LHCN-M2 (cell line): ENCODE measurements around the gene MFGE8. TPM values are rescaled to one million over a fixed set of nuclear protein-coding genes. Genes with fewer than 3 reads are reported as not detected.

Experiments used
- DNase-seq: peaks from one replicate; pipeline ENCODE4 v3.0.0-alpha.2; 2012; ENCODE audit warnings: low read depth
- total RNA-seq: library from RNA; depleted of rRNA; stranded (reverse); fragments of >200 nt; gene quantifications from 2 replicates; pipeline ENCODE4 v1.2.3, GENCODE V29; 2014

MFGE8 gene
- total RNA-seq, 1 experiment from 2014 or later = 231 TPM

- DNase-seq = no peak
Observed at GRCh38 chr15:88899251-88899650, 13.9 kb downstream of the MFGE8 start.

GRCh38 chr15:88898736-88899135 lies 14.4 kb downstream of the MFGE8 start:
- no peak for DNase-seq

- peak; percentile 78 for DNase-seq
Observed at GRCh38 chr15:88897456-88898194, 15.6 kb downstream of the MFGE8 start.

DNA sequence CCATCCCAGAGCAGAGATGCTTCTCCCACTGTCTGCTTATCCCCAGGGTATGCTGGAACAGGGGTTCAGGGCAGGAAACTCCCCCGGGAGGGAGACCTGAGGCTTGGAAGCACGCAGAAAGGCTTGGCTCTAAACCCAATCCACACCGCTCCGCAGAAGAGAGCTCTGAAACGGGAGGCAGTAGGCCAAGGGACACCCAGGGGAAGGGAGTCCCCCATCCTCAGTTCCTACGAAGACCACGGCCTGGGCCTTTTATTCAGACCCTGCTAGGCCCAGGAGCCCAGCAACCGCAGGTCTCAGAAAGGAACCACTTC lies 16.1 kb downstream of the MFGE8 start:
- DNase-seq = no peak

DNA sequence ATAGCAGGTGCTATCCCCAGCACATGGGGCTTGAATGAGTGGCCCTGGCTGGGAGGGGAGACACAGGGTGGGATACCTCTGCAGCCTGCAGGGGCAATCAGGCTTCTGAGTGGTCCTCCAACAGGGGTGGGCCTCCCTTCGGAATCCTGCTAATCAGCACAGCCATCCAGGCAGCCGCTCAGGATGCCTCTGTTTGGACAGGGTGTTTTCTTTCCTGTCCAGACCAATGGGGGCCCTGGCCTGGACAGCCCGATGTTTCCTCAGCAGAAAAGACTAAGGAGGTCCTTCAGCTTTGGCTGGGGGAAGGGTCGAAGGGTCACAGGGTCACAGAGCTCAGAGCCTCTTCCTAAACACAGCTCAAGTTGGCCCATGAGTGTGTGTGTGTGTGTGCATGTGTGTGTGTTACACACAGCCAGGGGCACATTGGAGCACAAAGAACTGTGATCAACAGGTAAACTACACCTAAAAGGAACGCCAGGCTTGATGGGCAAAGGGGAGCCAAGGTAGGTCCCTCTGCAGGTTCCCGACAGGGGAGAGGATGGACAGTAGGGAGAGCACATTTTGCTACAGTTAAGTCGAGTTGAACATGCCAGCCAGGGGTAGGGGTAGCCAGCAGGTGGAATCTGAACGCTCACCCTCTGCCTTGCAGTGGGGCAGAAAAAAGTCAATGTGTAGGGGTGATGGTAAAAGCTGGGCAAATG lies 16.7 kb downstream of the MFGE8 start:
- no peak for DNase-seq

GRCh38 chr15:88894819-88895767 lies 18.1 kb downstream of the MFGE8 start, which contains the start of gene HAPLN3:
HAPLN3 (minus strand) TSS chr15:88895544; CDS start chr15:88887298, 8,246 bp downstream.
- no peak for DNase-seq

DNA sequence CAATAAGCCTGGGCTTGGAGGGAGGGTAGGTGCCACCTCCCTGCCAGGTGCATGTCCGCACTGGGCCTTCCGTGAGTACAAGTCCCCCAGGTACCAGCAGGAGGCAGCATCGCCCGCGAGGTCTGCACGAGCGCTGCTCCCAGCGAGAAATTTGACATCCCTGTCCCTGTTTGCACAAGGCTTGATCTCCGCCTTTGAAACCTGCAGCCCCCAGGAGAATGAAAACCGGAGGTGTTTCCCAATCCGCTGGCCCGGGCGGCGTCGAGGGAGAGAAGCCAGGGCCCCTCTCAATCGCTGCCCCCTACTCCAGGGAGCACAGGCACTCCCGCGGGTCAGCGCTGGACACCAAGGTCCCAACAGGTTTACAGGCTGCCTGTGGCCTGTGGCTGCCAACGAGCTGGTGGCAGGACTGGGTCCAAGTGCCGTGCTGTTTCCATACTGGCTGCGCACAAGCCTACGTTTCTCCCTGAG lies 18.8 kb downstream of the MFGE8 start:
- DNase-seq = no peak

- no peak for DNase-seq
Observed at GRCh38 chr15:88891540-88892254, 21.5 kb downstream of the MFGE8 start.

- peak; percentile 37 for DNase-seq
Observed at GRCh38 chr15:88890495-88890894, 22.7 kb downstream of the MFGE8 start.

GRCh38 chr15:88888719-88889118 lies 24.5 kb downstream of the MFGE8 start:
- no peak for DNase-seq

DNA sequence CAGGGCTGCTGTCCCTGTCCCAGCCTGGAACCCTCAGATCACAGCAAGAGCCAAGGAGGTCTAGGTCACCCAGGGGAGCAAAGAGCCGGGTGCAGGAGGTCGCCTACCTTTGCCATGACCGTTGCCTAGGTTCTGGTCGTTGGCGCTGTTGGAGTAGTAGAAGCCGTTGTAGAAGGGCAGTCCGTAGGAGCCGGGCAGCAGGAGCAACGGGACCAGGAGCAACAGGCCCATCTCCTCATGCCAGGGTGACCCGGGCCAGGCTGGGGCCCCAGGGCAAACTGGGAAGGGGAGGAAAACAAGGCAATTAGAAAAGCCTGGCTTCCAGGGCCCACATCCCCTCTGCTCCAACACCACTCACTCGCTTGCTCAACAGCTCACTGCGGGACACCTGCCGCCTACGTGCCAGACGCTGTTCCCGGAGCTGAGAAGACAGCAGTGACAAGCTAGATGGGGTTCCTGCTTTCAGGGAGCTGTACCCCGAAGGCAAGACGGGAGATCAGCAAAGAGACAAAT lies 26.1 kb downstream of the MFGE8 start:
- no peak for DNase-seq

DNA sequence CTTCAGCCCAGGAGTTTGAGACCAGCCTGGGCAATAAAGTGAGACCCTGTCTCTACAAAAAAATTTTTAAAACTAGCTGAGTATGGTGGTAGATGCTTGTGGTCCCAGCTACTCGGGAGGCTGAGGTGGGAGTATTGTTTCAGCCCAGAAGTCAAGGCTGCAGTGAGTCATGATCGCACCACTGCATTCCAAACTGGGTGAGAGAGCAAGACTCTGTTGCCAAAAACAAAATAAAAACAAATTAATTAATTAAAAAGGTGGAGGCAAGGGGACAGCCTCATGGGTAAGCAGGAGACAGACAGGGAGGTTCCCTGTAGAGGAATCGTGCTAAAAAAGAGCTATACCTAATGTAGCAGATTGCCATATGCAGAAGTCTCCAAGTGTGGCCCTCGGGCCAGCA lies 30.4 kb downstream of the MFGE8 start:
- DNase-seq = peak; percentile 34

GRCh38 chr15:88881775-88882174 lies 31.4 kb downstream of the MFGE8 start:
- DNase-seq = peak; percentile 40

- DNase-seq = no peak
Observed at GRCh38 chr15:88880944-88881740, 32.0 kb downstream of the MFGE8 start.

DNA sequence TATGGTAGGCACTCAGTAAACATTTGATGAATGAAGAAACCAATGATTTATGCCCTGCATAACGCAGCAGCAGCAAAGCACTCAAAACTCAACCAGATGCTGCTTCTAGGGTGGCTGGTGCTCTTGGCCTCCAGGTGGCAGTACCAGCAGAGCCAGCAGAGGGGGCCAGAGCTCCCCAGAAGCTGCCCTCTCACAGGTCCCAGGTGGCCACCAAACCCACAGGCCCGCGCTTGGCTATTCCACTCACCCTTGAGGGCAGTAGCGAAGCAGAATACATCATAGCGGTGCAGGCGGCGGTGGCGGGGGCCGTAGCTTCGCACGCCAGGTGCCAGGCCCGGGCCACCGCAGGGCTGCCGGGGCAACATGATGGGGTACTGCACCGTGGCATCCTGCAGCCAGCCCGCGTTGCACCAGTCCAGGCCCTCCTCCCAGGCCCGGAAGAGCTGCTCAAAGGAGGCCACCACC lies 34.4 kb downstream of the MFGE8 start:
- DNase-seq = peak; percentile 26

DNA sequence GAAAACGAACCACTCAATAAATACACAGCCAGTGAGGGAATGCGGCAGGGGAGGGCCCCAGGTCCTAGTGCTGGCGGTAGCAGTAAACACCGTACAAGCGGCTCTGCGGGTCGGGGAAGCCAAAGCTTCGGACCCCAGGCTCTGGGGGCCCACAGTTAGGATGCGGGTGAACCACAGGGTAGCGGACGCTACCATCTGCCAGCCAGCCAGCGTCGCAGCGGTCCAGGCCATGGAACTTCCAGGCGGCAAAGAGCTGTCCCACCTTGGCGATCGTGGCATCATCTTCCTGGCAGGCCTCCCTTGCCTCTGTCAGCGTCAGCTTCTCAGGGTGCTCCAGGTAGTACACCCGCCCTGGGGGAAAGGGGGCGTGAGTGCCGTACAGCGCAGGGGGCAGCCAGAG lies 35.3 kb downstream of the MFGE8 start:
- no peak for DNase-seq

DNA sequence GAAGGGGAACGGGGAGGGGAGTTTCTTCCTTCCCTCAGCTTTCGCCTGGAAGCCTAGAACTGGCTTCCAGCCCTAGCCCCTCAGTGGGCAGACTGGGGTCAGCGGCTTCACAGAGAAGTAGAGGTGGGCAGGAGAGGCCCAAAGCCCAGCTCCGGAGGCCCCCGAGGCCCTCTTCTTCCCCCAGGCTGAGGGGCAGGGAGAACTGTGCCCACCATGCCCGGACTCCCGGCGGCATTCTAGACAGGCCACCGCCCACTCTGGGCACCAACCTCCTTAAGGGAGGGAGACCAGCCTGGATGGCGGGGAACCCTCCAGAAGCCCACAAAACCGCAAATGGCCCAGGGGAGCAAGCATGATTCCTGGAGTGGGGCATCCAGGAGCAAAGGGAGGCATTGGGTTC lies 35.8 kb downstream of the MFGE8 start:
- no peak for DNase-seq

DNA sequence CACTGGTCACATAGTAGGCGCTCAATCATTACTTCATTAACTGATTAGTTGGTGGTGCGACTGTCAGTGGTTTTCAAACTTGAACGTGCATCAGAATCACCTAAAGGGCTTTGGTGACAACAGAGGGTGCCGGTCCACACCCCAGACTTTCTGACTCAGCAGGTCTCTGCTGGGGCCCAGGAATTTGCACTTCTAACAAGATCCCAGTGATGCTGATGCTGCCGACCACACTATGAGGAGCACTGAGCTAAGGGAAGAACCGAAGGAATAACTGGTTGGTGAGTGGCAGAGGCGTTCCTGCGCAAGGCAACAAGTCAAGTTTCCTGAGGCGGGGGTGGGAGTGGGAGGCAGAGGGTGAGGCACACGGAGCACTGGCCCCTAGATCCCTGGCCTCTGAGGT lies 36.6 kb downstream of the MFGE8 start:
- DNase-seq = no peak

DNA sequence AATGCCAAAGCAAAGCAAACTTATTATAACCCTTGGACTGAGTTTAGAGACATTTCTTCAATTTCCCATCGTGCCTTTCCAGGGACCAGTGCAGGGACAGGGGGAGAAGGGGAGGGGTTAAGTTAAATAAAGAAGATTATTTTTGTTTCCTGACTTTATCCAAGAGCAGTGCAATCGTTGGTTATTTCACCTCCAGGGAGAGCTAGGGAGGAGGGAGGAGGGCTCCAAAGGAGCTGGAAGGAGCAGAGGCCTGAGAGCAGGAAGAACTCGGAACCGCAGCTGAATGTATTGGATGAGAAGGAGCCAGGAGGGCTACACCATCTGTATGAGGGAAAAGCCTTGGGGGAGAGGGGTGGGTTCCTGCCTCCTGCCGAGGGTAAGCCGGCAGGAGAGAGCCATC lies 38.5 kb downstream of the MFGE8 start:
- no peak for DNase-seq

DNA sequence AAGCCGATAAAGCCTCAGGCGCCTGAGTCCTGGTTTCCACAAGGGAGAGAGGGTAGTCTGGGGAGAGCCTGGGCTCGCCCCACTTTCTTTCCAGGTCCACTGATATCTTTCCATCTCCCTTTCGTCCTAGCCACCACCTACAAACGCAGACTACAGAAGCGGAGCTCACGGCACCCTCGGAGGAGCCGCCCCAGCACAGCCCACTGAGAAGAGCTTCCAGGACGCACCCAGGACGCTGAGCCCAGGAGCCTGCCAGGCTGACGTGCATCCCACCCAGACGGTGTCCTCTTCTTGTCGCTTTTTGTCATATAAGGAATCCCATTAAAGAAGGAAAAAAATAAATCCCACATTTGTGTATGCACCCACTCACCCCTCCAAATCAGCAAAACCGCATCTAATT lies 38.9 kb downstream of the MFGE8 start:
- no peak for DNase-seq
